SK-N-MC (cell line): ENCODE measurements around the gene PIGO.

Experiments used
- EZH2 ChIP-seq: fragments of 200-600 bp; sonication (generic); IDR thresholded peaks from one replicate; pipeline ENCODE4 v1.6.1; 2017; ENCODE audit warnings: antibody characterized with exemption
- POLR2AphosphoS5 ChIP-seq: IDR thresholded peaks from 2 replicates; pipeline ENCODE4 v1.6.1; 2012; ENCODE audit warnings: mild to moderate bottlenecking, low read depth, low read length, borderline replicate concordance

GRCh38 chr9:35134920-35135319 lies 38.5 kb upstream of the PIGO start:
- no peak for TF ChIP-seq POLR2AphosphoS5
- TF ChIP-seq EZH2 = no peak
